Adrenal gland (tissue), 12 donors: ENCODE data around the gene COL18A1. TPM values are rescaled to one million over a fixed set of nuclear protein-coding genes. Genes with fewer than 3 reads are reported as not detected.

ENCODE experiments used
- DNase-seq, 7 donors: peaks; one replicate each; pipeline ENCODE4 v3.0.0-alpha.2; 2019 to 2020
- H3K27ac ChIP-seq, 5 donors: fragments of 200-600 bp; sonication (generic) in 4 of 5; 1 replicate in 3 of 5; 2 replicates in 2 of 5; pipeline versions ENCODE4 v1.5.1 to v1.8.0; 2016 to 2020; ENCODE audit warnings: mild to moderate bottlenecking in 1 of 5
- H3K27me3 ChIP-seq: fragments of 200-600 bp; 2 replicates; pipeline ENCODE4 v1.8.0; 2021
- H3K36me3 ChIP-seq, 2 donors: fragments of 200-600 bp; replicated peaks in 1 of 2; 1 replicate in 1 of 2; 2 replicates in 1 of 2; pipeline versions ENCODE4 v1.5.1 to v1.8.0; 2018 to 2022
- H3K4me1 ChIP-seq, 2 donors: fragments of 200-600 bp; replicated peaks in 1 of 2; 1 replicate in 1 of 2; 2 replicates in 1 of 2; pipeline versions ENCODE4 v1.5.1 to v1.8.0; 2018 to 2021
- H3K4me3 ChIP-seq, 4 donors: fragments of 200-600 bp; sonication (generic) in 3 of 4; one replicate each; pipeline ENCODE4 v1.5.1; 2016 to 2018
- H3K9me3 ChIP-seq, 3 donors: fragments of 200-600 bp; sonication (generic) in 1 of 3; replicated peaks in 1 of 3; 1 replicate in 2 of 3; 2 replicates in 1 of 3; pipeline versions ENCODE4 v1.5.1 to v1.8.0; 2016 to 2021
- CTCF ChIP-seq, 6 experiments: fragments of 450-650 bp in 4 of 6; fragments of 200-600 bp in 2 of 6; sonication (generic) in 1 of 6; IDR thresholded peaks; 1 replicate in 5 of 6; 2 replicates in 1 of 6; pipeline versions ENCODE4 v1.5.1 to v1.8.0; 2016 to 2021; ENCODE audit warnings: antibody characterized with exemption in 6 of 6, mild to moderate bottlenecking in 2 of 6, moderate library complexity in 1 of 6
- POLR2A ChIP-seq, 2 donors: fragments of 450-650 bp; IDR thresholded peaks; one replicate each; pipeline ENCODE4 v1.6.1; 2017; ENCODE audit warnings: antibody characterized with exemption in 2 of 2, mild to moderate bottlenecking in 2 of 2, moderate library complexity in 1 of 2
- WGBS, 4 donors: extraction: QIAGEN DNeasy Blood & Tissue Kit in 2 of 4; methylation state at CpG; one replicate each; pipeline versions ENCODE4 v1.1.5 to v1.1.7; 2013 to 2017; 5-methylcytosine and 5-hydroxymethylcytosine counted together
- intact Hi-C, 2 donors: fragments of 100-400 bp; cut with DNase I; formaldehyde crosslinking; loops; one replicate each; pipeline versions ENCODE4 v1.14.1 to v1.15.0; 2022 to 2023
- polyA plus RNA-seq, 3 donors: library from polyadenylated mRNA; stranded (reverse); fragments of 200-250 nt in 2 of 3; fragments of 350-450 nt in 1 of 3; fragmentation: Illumina TruSeq in 1 of 3; extraction: RNeasy Lipid Tissue Mini Kit (QIAGEN cat#74804) in 1 of 3; gene quantifications; one replicate each; pipeline ENCODE4 v1.2.3, GENCODE V29; 2013 to 2014
- total RNA-seq, 9 donors: library from RNA; depleted of rRNA in 4 of 9; stranded (reverse); fragments of >200 nt in 4 of 9; fragments of 120-200 nt in 1 of 9; fragmentation: NEBNext Ultra II Directional in 1 of 9; extraction: Animal tissue kit (Norgen Biotek cat#: 25700) in 1 of 9; gene quantifications; one replicate each; pipeline versions ENCODE4 v1.1.0 to v1.2.4, GENCODE V29; 2013 to 2023
- donor health status: healthy with polysubstance abuse.
- donor health status: Bipolar disorder and iron deficiency.
- donor health status: DM: yes; HTN: yes; CAD: no.
- donor health status: DM: no; HTN: no; CAD: no.
- donor health status: DM: no; HTN: no; CAD: no.
- donor health status: DM: yes; HTN: yes; CAD: no.

COL18A1 gene
- total and polyA plus RNA-seq, 12 donors: 10.9 to 244 (median 141) TPM

- peaks cover 14 to 30% of the 10 kb centered on the region in 2 donors for H3K4me1 ChIP-seq
- intact Hi-C loops: loop anchor here in 1 of 2 donors (10.0 kb wide), 2 partner anchors 125 to 355 kb away; no protein-coding TSS in a partner anchor
- WGBS, 4 donors: 77 to 88% (median 86%) methylated on average over 17 to 24 of the region's 24 CpGs
- no peaks in the 10 kb centered on the region for H3K27me3 ChIP-seq
- no peak for DNase-seq
- no peak overlapping the region for H3K4me3 ChIP-seq
- no peak for TF ChIP-seq POLR2A (IDR thresholded peaks at IDR 0.05)
- no peak for TF ChIP-seq CTCF (IDR thresholded peaks at IDR 0.05)
- H3K27ac ChIP-seq: peak overlapping the region in 3 of 5 donors; percentile 54 to 81 (median 66)
- peaks cover 0 to 7% of the 10 kb centered on the region in 2 donors for H3K36me3 ChIP-seq
- no peaks in the 10 kb centered on the region for H3K9me3 ChIP-seq
Observed at GRCh38 chr21:45469273-45470086, 64.5 kb downstream of the COL18A1 start.

GRCh38 chr21:45470087-45470515 is 65.1 kb downstream of the COL18A1 start:
- Histone ChIP-seq H3K36me3 (peaks cover 0 to 13% of the 10 kb centered on the region in 2 donors), H3K4me1 (peaks cover 14 to 30% of the 10 kb centered on the region in 2 donors), H3K4me3 (no peak overlapping the region), H3K27me3 (no peaks in the 10 kb centered on the region), H3K27ac (peak overlapping the region in 3 of 5 donors; percentile 54 to 93 (median 81)), H3K9me3 (no peaks in the 10 kb centered on the region)
- WGBS, 4 donors: 83 to 94% (median 88%) methylated on average over 7 of the region's 7 CpGs
- no peak for TF ChIP-seq POLR2A (IDR thresholded peaks at IDR 0.05)
- no peak for TF ChIP-seq CTCF (IDR thresholded peaks at IDR 0.05)
- intact Hi-C loops: loop anchor here in 1 of 2 donors (10.0 kb wide), 2 partner anchors 125 to 355 kb away; no protein-coding TSS in a partner anchor
- DNase-seq: no peak

GRCh38 chr21:45470773-45471524 is 66.0 kb downstream of the COL18A1 start:
- TF ChIP-seq POLR2A (IDR thresholded peaks at IDR 0.05) (no peak), CTCF (IDR thresholded peaks at IDR 0.05) (no peak)
- peaks cover 0 to 22% of the 10 kb centered on the region in 2 donors for H3K36me3 ChIP-seq
- peak overlapping the region in 4 of 5 donors; percentile 54 to 93 (median 68) for H3K27ac ChIP-seq
- DNase-seq: peak in 1 of 7 donors; percentile 32
- H3K4me1 ChIP-seq: peaks cover 14 to 30% of the 10 kb centered on the region in 2 donors
- no peaks in the 10 kb centered on the region for H3K9me3 ChIP-seq
- intact Hi-C loops: loop anchor here in 1 of 2 donors (10.0 kb wide), 2 partner anchors 124 to 354 kb away; no protein-coding TSS in a partner anchor
- H3K27me3 ChIP-seq: no peaks in the 10 kb centered on the region
- no peak overlapping the region for H3K4me3 ChIP-seq
- WGBS, 4 donors: 37 to 75% (median 58%) methylated on average over 4 to 28 of the region's 28 CpGs
